Common myeloid progenitor, CD34-positive (primary cell): ENCODE data around the gene IL23R.

ENCODE experiments used
- CTCF ChIA-PET: fragments of 350-600 bp; sonication (Branson Sonifier 250); formaldehyde crosslinking; loops from one replicate; lab custom pipeline; 2021; ENCODE audit warnings: antibody characterized with exemption; lab: Charles Lee
- POLR2A ChIA-PET: fragments of 350-600 bp; sonication (Branson Sonifier 250); formaldehyde crosslinking; loops from one replicate; lab custom pipeline; 2021; ENCODE audit warnings: antibody characterized with exemption; lab: Charles Lee
- DNase-seq, 3 donors: peaks; one replicate each; pipeline versions ENCODE4 v3.0.0 to v3.0.0-alpha.2; 2013
- H3K27ac ChIP-seq, 2 experiments: 1 replicate in 1 of 2; 2 replicates in 1 of 2; pipeline ENCODE4 v1.7.0; 2013; ENCODE audit warnings: inconsistent platforms in 2 of 2, low read length in 2 of 2, mild to moderate bottlenecking in 2 of 2, low read depth in 1 of 2, moderate library complexity in 1 of 2; ENCODE audit not compliant: severe bottlenecking in 2 of 2, insufficient read depth in 1 of 2, poor library complexity in 1 of 2
- H3K27me3 ChIP-seq, 5 experiments: replicated peaks in 2 of 5; 1 replicate in 3 of 5; 2 replicates in 2 of 5; pipeline versions ENCODE4 v1.6.1 to v1.7.0; 2013; ENCODE audit warnings: low read length in 4 of 5, mild to moderate bottlenecking in 2 of 5, moderate library complexity in 2 of 5, inconsistent platforms in 1 of 5; ENCODE audit not compliant: insufficient read depth in 5 of 5, control insufficient read depth in 4 of 5
- H3K36me3 ChIP-seq, 4 experiments: 1 replicate in 2 of 4; 2 replicates in 2 of 4; pipeline versions ENCODE4 v1.6.1 to v1.7.0; 2013; ENCODE audit warnings: low read length in 3 of 4, control low read depth in 1 of 4, mild to moderate bottlenecking in 1 of 4; ENCODE audit not compliant: control insufficient read depth in 4 of 4, insufficient read depth in 4 of 4
- H3K4me1 ChIP-seq, 4 experiments: 1 replicate in 3 of 4; 2 replicates in 1 of 4; pipeline versions ENCODE4 v1.6.1 to v1.7.1; 2013; ENCODE audit warnings: low read length in 3 of 4, mild to moderate bottlenecking in 3 of 4, control low read depth in 1 of 4, inconsistent platforms in 1 of 4, moderate library complexity in 1 of 4; ENCODE audit not compliant: control insufficient read depth in 4 of 4, insufficient read depth in 4 of 4; ENCODE audit errors: control extremely low read depth in 1 of 4
- H3K4me3 ChIP-seq, 7 experiments: 1 replicate in 4 of 7; 2 replicates in 3 of 7; pipeline versions ENCODE4 v1.5.1 to v1.7.0; 2013; ENCODE audit warnings: mild to moderate bottlenecking in 7 of 7, low read length in 6 of 7, moderate library complexity in 6 of 7, inconsistent platforms in 2 of 7, low read depth in 2 of 7, control low read depth in 1 of 7; ENCODE audit not compliant: insufficient read depth in 4 of 7, control insufficient read depth in 1 of 7; ENCODE audit errors: extremely low read depth in 1 of 7
- H3K9me3 ChIP-seq, 5 experiments: 1 replicate in 4 of 5; 2 replicates in 1 of 5; pipeline versions ENCODE4 v1.6.1 to v1.7.1; 2013; ENCODE audit warnings: low read length in 4 of 5, mild to moderate bottlenecking in 2 of 5, inconsistent platforms in 1 of 5, low read depth in 1 of 5, moderate library complexity in 1 of 5; ENCODE audit not compliant: control insufficient read depth in 4 of 5, insufficient read depth in 2 of 5; ENCODE audit errors: control extremely low read depth in 1 of 5
- WGBS: methylation state at CpG from one replicate; pipeline ENCODE4 v1.1.5; 2013; ENCODE audit not compliant: insufficient coverage; 5-methylcytosine and 5-hydroxymethylcytosine counted together

IL23R gene

DNA sequence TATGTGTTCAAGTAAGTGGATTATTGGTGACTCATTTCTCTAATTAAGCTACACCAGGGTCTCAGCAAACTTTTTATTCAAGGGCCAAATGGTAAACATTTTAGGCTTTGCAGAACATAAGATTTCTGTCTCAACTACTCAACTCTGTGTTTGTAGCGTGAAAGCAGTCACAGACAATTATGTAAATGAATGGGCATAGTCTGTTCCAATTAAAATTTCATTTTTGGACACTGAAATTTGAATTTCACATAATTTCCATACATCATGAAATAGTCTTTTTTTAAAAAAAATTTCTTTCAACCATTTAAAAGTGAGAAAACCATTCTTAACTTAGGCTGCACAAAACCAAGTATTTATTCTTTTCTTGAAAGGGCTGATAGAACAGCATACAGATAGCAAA is 50.1 kb downstream of the IL23R start:
- Histone ChIP-seq H3K36me3 (no peaks in the 10 kb centered on the region), H3K27ac (no peak overlapping the region), H3K9me3 (no peaks in the 10 kb centered on the region), H3K4me1 (no peaks in the 10 kb centered on the region), H3K27me3 (no peaks in the 10 kb centered on the region), H3K4me3 (no peak overlapping the region)
- no CpG with 5 or more reads among the region's 1 CpG for WGBS
- CTCF ChIA-PET: interaction anchor here (0.7 to 7.3 kb wide), 9 partner anchors 12 to 287 kb away, joined by 3 to 58 read pairs (median 6); no protein-coding TSS in a partner anchor
- DNase-seq: no peak
- POLR2A ChIA-PET: no interaction called here

DNA sequence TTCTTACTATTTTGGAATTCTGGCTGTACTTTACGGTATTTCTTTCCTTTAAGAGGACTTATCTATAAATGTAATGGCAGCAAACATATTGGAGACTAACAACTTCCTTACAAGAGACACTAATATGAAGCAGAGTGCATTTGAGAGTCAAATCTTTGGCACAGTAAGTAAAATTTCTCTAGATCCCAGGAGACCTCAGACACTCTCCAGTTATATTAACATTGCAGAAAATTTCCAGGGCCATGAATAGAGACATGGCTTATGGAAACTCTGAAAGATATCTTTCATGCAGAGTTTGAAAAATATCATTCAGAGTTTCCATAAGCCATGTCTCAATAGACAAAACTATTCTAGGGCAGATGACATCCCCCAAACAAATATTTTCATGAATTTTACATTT is 51.2 kb downstream of the IL23R start:
- POLR2A ChIA-PET: no interaction called here
- H3K27ac ChIP-seq: no peak overlapping the region
- no peaks in the 10 kb centered on the region for H3K9me3 ChIP-seq
- WGBS: no CpG with 5 or more reads among the region's 1 CpG
- CTCF ChIA-PET: interaction anchor here (0.9 to 1.1 kb wide), 2 partner anchors 11 to 283 kb away, joined by 3 read pairs; no protein-coding TSS in a partner anchor
- DNase-seq: no peak
- H3K4me3 ChIP-seq: no peak overlapping the region
- H3K4me1 ChIP-seq: no peaks in the 10 kb centered on the region
- no peaks in the 10 kb centered on the region for H3K27me3 ChIP-seq
- H3K36me3 ChIP-seq: no peaks in the 10 kb centered on the region

DNA sequence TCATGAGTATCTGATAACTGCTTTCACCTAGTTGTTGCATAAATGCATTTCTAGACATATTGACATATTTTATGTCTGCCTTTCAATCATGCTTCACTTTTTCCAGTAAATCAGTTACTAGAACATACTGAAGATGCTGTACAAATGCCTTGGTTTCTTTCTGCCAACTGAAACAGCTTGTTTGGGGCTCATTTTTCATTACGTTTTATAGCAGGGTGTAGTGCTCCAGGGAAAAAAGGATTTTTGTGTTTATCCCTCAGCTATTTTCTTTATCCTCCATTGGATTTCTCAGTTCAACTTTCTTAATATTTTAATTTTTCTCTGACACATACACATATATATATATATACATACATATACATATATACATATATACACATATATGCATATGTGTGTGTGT is 51.7 kb downstream of the IL23R start:
- Histone ChIP-seq H3K4me1 (no peaks in the 10 kb centered on the region), H3K36me3 (no peaks in the 10 kb centered on the region), H3K4me3 (no peak overlapping the region), H3K27me3 (no peaks in the 10 kb centered on the region), H3K27ac (no peak overlapping the region), H3K9me3 (no peaks in the 10 kb centered on the region)
- no peak for DNase-seq
- no CpG with 5 or more reads among the region's 1 CpG for WGBS
- ChIA-PET POLR2A (no interaction called here), CTCF (interaction anchor here (0.9 to 1.1 kb wide), 4 partner anchors 8 to 285 kb away, joined by 3 to 4 read pairs (median 3); no protein-coding TSS in a partner anchor)

DNA sequence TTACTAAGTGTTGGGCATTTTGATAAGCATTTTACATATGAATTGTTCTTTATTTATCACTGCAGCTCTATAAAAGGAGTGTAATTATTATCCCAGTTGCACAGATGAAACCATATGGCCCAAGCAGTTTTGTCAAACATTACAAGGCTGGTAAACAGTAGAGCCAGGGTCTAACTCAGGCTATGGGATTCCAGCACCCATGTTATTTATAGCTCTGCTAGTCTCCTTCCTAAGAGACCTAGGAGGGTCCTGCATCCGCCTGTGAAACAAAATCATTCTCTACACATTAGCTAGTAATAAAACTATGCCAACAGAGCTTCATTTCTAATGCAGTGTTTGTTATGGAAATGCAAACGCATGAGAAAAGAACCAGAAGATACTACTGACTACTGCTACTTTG is 58.6 kb downstream of the IL23R start:
- DNase-seq: no peak
- H3K27ac ChIP-seq: no peak overlapping the region
- no peaks in the 10 kb centered on the region for H3K27me3 ChIP-seq
- no peaks in the 10 kb centered on the region for H3K36me3 ChIP-seq
- H3K4me3 ChIP-seq: no peak overlapping the region
- WGBS: no CpG with 5 or more reads among the region's 2 CpGs
- H3K4me1 ChIP-seq: no peaks in the 10 kb centered on the region
- no peaks in the 10 kb centered on the region for H3K9me3 ChIP-seq
- CTCF ChIA-PET: interaction anchor here (1.3 to 7.7 kb wide), 3 partner anchors 9 to 122 kb away, joined by 3 to 57 read pairs (median 6); no protein-coding TSS in a partner anchor
- POLR2A ChIA-PET: no interaction called here

DNA sequence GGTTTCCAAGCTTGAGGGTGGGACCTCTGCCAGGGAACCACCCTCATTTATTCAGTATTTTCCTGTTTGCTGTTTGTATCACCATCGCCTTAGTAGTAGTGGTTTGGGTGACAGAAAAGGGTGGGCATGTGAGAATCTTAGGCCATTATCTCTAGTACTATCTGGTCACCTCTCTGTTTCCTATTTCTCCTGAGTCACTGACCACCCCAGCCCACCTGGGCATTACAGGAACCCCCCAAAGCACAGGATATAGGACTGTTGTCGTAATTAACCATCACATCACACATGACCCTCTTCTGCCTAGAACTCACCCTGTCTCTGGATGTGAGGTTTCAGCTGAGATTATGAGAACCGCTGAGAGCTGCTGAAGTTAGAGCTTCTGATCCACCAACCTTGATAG is 60.4 kb downstream of the IL23R start:
- 83% methylated on average over 1 of the region's 3 CpGs for WGBS
- Histone ChIP-seq H3K4me1 (no peaks in the 10 kb centered on the region), H3K27ac (no peak overlapping the region), H3K4me3 (no peak overlapping the region), H3K9me3 (no peaks in the 10 kb centered on the region), H3K27me3 (no peaks in the 10 kb centered on the region), H3K36me3 (no peaks in the 10 kb centered on the region)
- DNase-seq: peak in 1 of 3 donors; percentile 4
- ChIA-PET CTCF (interaction anchor here (0.8 to 7.7 kb wide), 2 partner anchors 14 to 264 kb away, joined by 3 to 57 read pairs; no protein-coding TSS in a partner anchor), POLR2A (no interaction called here)

DNA sequence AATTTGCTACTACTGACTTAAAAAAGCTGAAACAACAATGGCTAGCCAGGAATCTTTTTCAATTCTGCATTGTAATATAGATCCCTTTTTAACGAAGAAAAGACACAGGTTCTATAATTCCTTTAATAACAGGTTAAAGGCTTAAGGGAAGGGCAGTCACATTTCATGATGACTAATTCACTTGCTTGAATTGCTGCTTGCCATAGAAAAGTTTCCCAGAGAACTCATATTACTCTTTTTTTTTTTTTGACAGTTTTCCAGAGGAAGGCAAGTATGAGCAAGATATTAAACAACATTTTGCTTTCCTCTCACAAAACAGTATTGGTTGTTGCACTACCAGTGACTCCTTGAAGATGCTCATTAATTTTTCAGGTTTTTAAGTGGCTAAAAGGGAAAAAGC is 60.9 kb downstream of the IL23R start:
- H3K9me3 ChIP-seq: no peaks in the 10 kb centered on the region
- no peaks in the 10 kb centered on the region for H3K4me1 ChIP-seq
- H3K36me3 ChIP-seq: no peaks in the 10 kb centered on the region
- H3K27me3 ChIP-seq: no peaks in the 10 kb centered on the region
- no CpG with 5 or more reads among the region's 1 CpG for WGBS
- ChIA-PET CTCF (interaction anchor here (0.8 to 7.7 kb wide), 2 partner anchors 15 to 264 kb away, joined by 3 to 57 read pairs; no protein-coding TSS in a partner anchor), POLR2A (no interaction called here)
- H3K4me3 ChIP-seq: no peak overlapping the region
- DNase-seq: no peak
- H3K27ac ChIP-seq: no peak overlapping the region

DNA sequence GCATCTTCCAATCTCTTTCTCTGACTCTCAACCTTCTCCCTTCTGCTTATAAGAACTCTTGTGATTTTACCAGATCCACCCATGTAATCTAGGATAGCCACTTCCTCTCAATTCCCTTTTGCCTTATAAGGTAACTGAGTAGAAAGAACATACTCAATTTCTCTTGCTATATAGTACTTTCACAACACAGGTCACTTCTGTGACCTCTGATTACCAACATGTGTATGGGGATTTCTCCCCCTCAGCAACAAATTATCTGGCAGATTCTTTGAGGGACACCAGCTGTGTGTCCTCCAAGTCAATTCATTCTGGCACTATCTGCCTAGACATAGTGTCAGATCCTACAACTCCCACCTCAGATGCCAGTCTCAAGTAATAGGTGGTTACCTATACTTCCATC is 62.5 kb downstream of the IL23R start:
- POLR2A ChIA-PET: no interaction called here

More for the DNA sequence above, 62.5 kb downstream of the IL23R start:
- H3K4me1 ChIP-seq: no peaks in the 10 kb centered on the region
- H3K27ac ChIP-seq: no peak overlapping the region
- CTCF ChIA-PET: interaction anchor here (1.3 to 2.2 kb wide), 4 partner anchors 13 to 261 kb away, joined by 3 to 12 read pairs (median 8); no protein-coding TSS in a partner anchor
- DNase-seq: no peak
- H3K9me3 ChIP-seq: no peaks in the 10 kb centered on the region
- no peaks in the 10 kb centered on the region for H3K27me3 ChIP-seq
- H3K36me3 ChIP-seq: no peaks in the 10 kb centered on the region
- H3K4me3 ChIP-seq: no peak overlapping the region
